Fibroblast of lung (primary cell): Measurements from ENCODE around the gene CLMN. TPM values are rescaled to one million over a fixed set of nuclear protein-coding genes. Genes with fewer than 3 reads are reported as not detected.

Source experiments
- DNase-seq, 2 donors: peaks; one replicate each; pipeline versions ENCODE4 v3.0.0 to v3.0.0-alpha.2; 2010; ENCODE audit warnings: low read depth in 2 of 2
- H2AFZ ChIP-seq: 2 replicates; pipeline ENCODE4 v1.5.1; 2012; ENCODE audit warnings: low read length, control low read depth, inconsistent platforms
- H3K27ac ChIP-seq: 2 replicates; pipeline ENCODE4 v1.5.1; 2011; ENCODE audit warnings: low read length, control low read depth; ENCODE audit not compliant: insufficient read depth
- H3K27me3 ChIP-seq: 2 replicates; pipeline ENCODE4 v1.5.1; 2011; ENCODE audit warnings: mild to moderate bottlenecking, low read length; ENCODE audit not compliant: control insufficient read depth, insufficient read depth
- H3K36me3 ChIP-seq: 2 replicates; pipeline ENCODE4 v1.5.1; 2011; ENCODE audit warnings: low read length; ENCODE audit not compliant: control insufficient read depth, insufficient read depth
- H3K4me1 ChIP-seq: 2 replicates; pipeline ENCODE4 v1.5.1; 2011; ENCODE audit warnings: low read length; ENCODE audit not compliant: control insufficient read depth, insufficient read depth; ENCODE audit errors: extremely low read depth
- H3K4me2 ChIP-seq: 2 replicates; pipeline ENCODE4 v1.5.1; 2011; ENCODE audit warnings: low read length, control low read depth; ENCODE audit not compliant: insufficient read depth; ENCODE audit errors: extremely low read depth
- H3K4me3 ChIP-seq, 4 experiments: fragments of 200-600 bp in 1 of 4; sonication (generic) in 1 of 4; replicated peaks in 1 of 4; 2 replicates each; pipeline ENCODE4 v1.5.1; 2011 to 2016; ENCODE audit warnings: low read length in 4 of 4, low read depth in 3 of 4, mild to moderate bottlenecking in 3 of 4, control low read depth in 2 of 4, inconsistent platforms in 1 of 4, mixed read lengths in 1 of 4; ENCODE audit not compliant: insufficient read depth in 1 of 4; ENCODE audit errors: control extremely low read depth in 1 of 4
- H3K79me2 ChIP-seq: 2 replicates; pipeline ENCODE4 v1.5.1; 2012; ENCODE audit warnings: mild to moderate bottlenecking, low read length, inconsistent platforms; ENCODE audit not compliant: control insufficient read depth, insufficient read depth
- H3K9ac ChIP-seq: 2 replicates; pipeline ENCODE4 v1.5.1; 2011; ENCODE audit warnings: mild to moderate bottlenecking, low read length, control low read depth; ENCODE audit not compliant: insufficient read depth
- H3K9me3 ChIP-seq: 2 replicates; pipeline ENCODE4 v1.5.1; 2012; ENCODE audit warnings: low read depth, low read length; ENCODE audit not compliant: control insufficient read depth, insufficient read depth
- H4K20me1 ChIP-seq: 2 replicates; pipeline ENCODE4 v1.5.1; 2011; ENCODE audit warnings: low read length; ENCODE audit not compliant: control insufficient read depth, insufficient read depth; ENCODE audit errors: extremely low read depth
- CTCF ChIP-seq, 2 donors: IDR thresholded peaks in 1 of 2; conservative IDR thresholded peaks in 1 of 2; 1 replicate in 1 of 2; 2 replicates in 1 of 2; pipeline ENCODE4 v1.5.1; 2011 to 2012; ENCODE audit warnings: low read length in 2 of 2, control low read depth in 1 of 2, inconsistent platforms in 1 of 2, low read depth in 1 of 2, mild to moderate bottlenecking in 1 of 2
- EZH2 ChIP-seq: IDR thresholded peaks from 2 replicates; pipeline ENCODE4 v1.5.1; 2012; ENCODE audit warnings: low read length, control low read depth, mild to moderate bottlenecking; ENCODE audit errors: missing control alignments
- polyA plus RNA-seq, 2 donors: library from polyadenylated mRNA; depleted of rRNA in 1 of 2; stranded (reverse) in 1 of 2; unstranded in 1 of 2; fragments of >200 nt; gene quantifications; 2 replicates each; pipeline ENCODE4 v1.2.1, GENCODE V29; 2011 to 2012; ENCODE audit warnings: missing spikeins in 1 of 2
- total RNA-seq: library from RNA; depleted of rRNA; stranded (reverse); fragments of >200 nt; gene quantifications from 2 replicates; pipeline ENCODE4 v1.2.1, GENCODE V29; 2014

Gene CLMN
- total and polyA plus RNA-seq, 2 donors (not counting 1 experiment from before 2014, with no cell fraction given) = 0.83 to 2.7 TPM

GRCh38 chr14:95184413-95184790 is 135.3 kb downstream of the CLMN start:
- no peak for TF ChIP-seq EZH2
- TF ChIP-seq CTCF (conservative IDR thresholded peaks at IDR 0.05 in 1 of 2, IDR thresholded peaks at IDR 0.05 in 1 of 2; ENCODE audit: low read depth in 1 of 2, low read length in 2 of 2) = no peak
- no peak overlapping the region for H3K4me2 ChIP-seq
- no peaks in the 10 kb centered on the region for H3K9me3 ChIP-seq
- H3K27ac ChIP-seq = no peak overlapping the region
- H3K79me2 ChIP-seq = no peaks in the 10 kb centered on the region
- no peaks in the 10 kb centered on the region for H4K20me1 ChIP-seq
- H2AFZ ChIP-seq = no peak overlapping the region
- peaks cover 2% of the 10 kb centered on the region for H3K4me1 ChIP-seq
- H3K9ac ChIP-seq = no peak overlapping the region
- peaks cover 2% of the 10 kb centered on the region for H3K27me3 ChIP-seq
- no peak overlapping the region for H3K4me3 ChIP-seq
- no peaks in the 10 kb centered on the region for H3K36me3 ChIP-seq
- DNase-seq = no peak

DNA sequence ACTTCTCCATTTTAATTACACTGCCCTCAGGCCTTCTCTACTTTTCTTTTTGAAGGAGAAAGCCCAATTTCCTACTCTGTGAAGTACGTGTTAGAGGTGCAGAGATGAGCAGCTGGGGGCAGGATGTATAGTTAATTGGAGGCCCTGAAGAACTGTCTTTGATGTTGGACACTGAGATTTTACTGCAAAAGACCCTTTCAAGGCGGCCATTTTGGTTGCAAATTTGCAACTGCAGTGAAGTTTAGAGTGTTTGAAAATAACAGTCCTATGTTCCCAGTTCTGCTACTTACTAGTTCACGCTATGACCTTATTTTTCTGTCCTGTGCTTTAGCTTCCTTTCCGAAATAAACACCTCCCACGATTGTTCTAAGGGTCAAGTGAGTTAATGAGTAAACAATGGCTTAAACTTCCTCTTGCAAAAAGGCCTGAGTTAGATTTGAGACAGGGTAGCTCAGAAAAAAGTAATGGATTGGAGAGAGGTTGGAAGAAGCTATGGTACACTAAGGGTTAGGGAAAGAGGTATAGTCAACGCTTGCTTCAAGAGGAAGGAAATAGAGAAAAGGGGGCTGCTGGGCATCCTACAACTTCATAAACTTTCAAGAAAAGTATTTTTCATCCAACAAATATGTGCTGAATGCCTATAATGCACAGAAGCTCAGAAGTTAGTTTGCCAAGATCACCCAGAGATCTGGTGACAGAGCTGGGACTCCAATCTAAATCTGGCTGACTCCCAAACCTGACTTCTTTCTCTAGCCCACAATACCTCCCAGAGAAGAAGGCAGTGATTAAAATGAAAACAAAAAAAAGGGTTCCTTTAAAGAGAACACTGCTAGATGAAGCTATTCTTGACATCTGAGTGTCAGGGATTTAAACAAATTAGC is 135.9 kb downstream of the CLMN start:
- Histone ChIP-seq H3K4me2 (no peak overlapping the region), H3K9ac (no peak overlapping the region), H3K79me2 (no peaks in the 10 kb centered on the region), H2AFZ (no peak overlapping the region), H3K27ac (no peak overlapping the region), H3K36me3 (no peaks in the 10 kb centered on the region), H3K4me1 (peaks cover 2% of the 10 kb centered on the region), H4K20me1 (no peaks in the 10 kb centered on the region), H3K9me3 (no peaks in the 10 kb centered on the region), H3K4me3 (no peak overlapping the region), H3K27me3 (peaks cover 2% of the 10 kb centered on the region)
- TF ChIP-seq CTCF (conservative IDR thresholded peaks at IDR 0.05 in 1 of 2, IDR thresholded peaks at IDR 0.05 in 1 of 2; ENCODE audit: low read depth in 1 of 2, low read length in 2 of 2) = no peak
- no peak for TF ChIP-seq EZH2
- peak in 1 of 2 donors; percentile 14 for DNase-seq

DNA sequence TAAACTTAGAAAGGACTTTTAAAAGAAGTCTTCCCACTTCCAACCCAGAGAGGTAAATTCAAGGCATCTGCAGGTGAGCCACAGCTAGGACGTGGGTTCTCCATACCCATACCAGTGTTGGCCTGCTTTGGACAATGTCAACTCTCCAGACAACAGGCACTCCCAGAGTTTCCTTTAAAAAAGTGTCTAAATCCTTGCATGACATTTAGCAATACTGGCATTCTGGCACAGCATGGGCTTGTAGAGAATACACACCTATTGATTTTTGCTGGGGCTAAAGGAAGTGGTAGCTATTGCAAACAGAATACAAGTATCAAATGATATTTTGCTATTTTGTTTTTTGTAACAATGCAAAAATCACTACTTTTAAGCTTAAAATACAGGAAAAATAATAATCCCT is 136.6 kb downstream of the CLMN start:
- Histone ChIP-seq H3K27ac (no peak overlapping the region), H3K79me2 (no peaks in the 10 kb centered on the region), H3K9me3 (no peaks in the 10 kb centered on the region), H3K4me1 (peaks cover 2% of the 10 kb centered on the region), H3K27me3 (peaks cover 2% of the 10 kb centered on the region), H3K4me3 (no peak overlapping the region), H3K4me2 (no peak overlapping the region), H3K36me3 (no peaks in the 10 kb centered on the region), H4K20me1 (no peaks in the 10 kb centered on the region), H3K9ac (no peak overlapping the region), H2AFZ (no peak overlapping the region)
- no peak for TF ChIP-seq EZH2
- no peak for TF ChIP-seq CTCF (conservative IDR thresholded peaks at IDR 0.05 in 1 of 2, IDR thresholded peaks at IDR 0.05 in 1 of 2; ENCODE audit: low read depth in 1 of 2, low read length in 2 of 2)
- DNase-seq = no peak
